GM19463 (cell line): ENCODE results near the gene PPP6C.
A peak's percentile ranks its signal among the peaks of the same experiment; 100 is the strongest.
"Not testable (repeated sequence)": the region's sequence is repeated elsewhere in the genome, so short reads cannot be mapped to it uniquely, and the experiment has no call there.

Source experiments
- ATAC-seq: cut with Tn5 transposase; IDR thresholded peaks from one replicate; pipeline ENCODE4 v1.9.1; 2021; ENCODE audit warnings: mild to moderate bottlenecking, moderate library complexity; ENCODE audit not compliant: unreplicated experiment

PPP6C gene

GRCh38 chr9:125183054-125183453, 6.5 kb downstream of the PPP6C start:
- no peak for ATAC-seq

- ATAC-seq = not testable (repeated sequence)
Measured at GRCh38 chr9:125181756-125182155, 7.8 kb downstream of the PPP6C start.

- no peak for ATAC-seq
Measured at GRCh38 chr9:125180876-125181275, 8.7 kb downstream of the PPP6C start.

- not testable (repeated sequence) for ATAC-seq
Measured at GRCh38 chr9:125179776-125180175, 9.8 kb downstream of the PPP6C start.

GRCh38 chr9:125177888-125178287, 11.7 kb downstream of the PPP6C start:
- no peak for ATAC-seq

GRCh38 chr9:125176636-125177035, 13.0 kb downstream of the PPP6C start:
- no peak for ATAC-seq

- no peak for ATAC-seq
Measured at GRCh38 chr9:125172031-125172755, 17.4 kb downstream of the PPP6C start.

- no peak for ATAC-seq
Measured at GRCh38 chr9:125169895-125170294, 19.7 kb downstream of the PPP6C start.

GRCh38 chr9:125166762-125167161, 22.8 kb downstream of the PPP6C start:
- no peak for ATAC-seq

- not testable (repeated sequence) for ATAC-seq
Measured at GRCh38 chr9:125162891-125163290, 26.7 kb downstream of the PPP6C start.

GRCh38 chr9:125161284-125161918, 28.2 kb downstream of the PPP6C start:
- ATAC-seq = no peak

- no peak for ATAC-seq
Measured at GRCh38 chr9:125160750-125161149, 28.9 kb downstream of the PPP6C start.

- ATAC-seq = no peak
Measured at GRCh38 chr9:125156551-125156950, 33.1 kb downstream of the PPP6C start.

- no peak for ATAC-seq
Measured at GRCh38 chr9:125153712-125154367, 35.8 kb downstream of the PPP6C start.

GRCh38 chr9:125151730-125152129, 37.9 kb downstream of the PPP6C start:
- ATAC-seq = no peak

GRCh38 chr9:125150349-125151245, 39.0 kb downstream of the PPP6C start:
- no peak for ATAC-seq

- no peak for ATAC-seq
Measured at GRCh38 chr9:125147401-125147951, 42.1 kb downstream of the PPP6C start.

GRCh38 chr9:125146247-125146646, 43.4 kb downstream of the PPP6C start:
- no peak for ATAC-seq

GRCh38 chr9:125145425-125145824, 44.2 kb downstream of the PPP6C start:
- ATAC-seq = no peak

GRCh38 chr9:125143377-125144090, 46.1 kb downstream of the PPP6C start, which contains the start of gene SCAI:
Gene SCAI, minus strand, starts transcription at chr9:125143528. Its CDS starts 91 bp downstream, at chr9:125143437.
- ATAC-seq = peak; percentile 99
